ENCODE data around the gene BMPR1B. TPM values are rescaled to one million over a fixed set of nuclear protein-coding genes. Genes with fewer than 3 reads are reported as not detected.

The BMPR1B gene
- total and polyA plus RNA-seq, 2 of the 8 experiments (the other 6 are each of a cell fraction or from before 2014, with no cell fraction given): 0.14 to 1.1 TPM

- TF ChIP-seq CTCF (IDR thresholded peaks at IDR 0.05; ENCODE audit: control extremely low read depth in 1 of 3, insufficient read depth in 1 of 3, low read depth in 1 of 3, low read length in 3 of 3): no peak
- no peak for TF ChIP-seq EGR1 (IDR thresholded peaks at IDR 0.05; ENCODE audit: borderline replicate concordance, low read depth, low read length)
- no peak for TF ChIP-seq NANOG (IDR thresholded peaks at IDR 0.05; ENCODE audit: insufficient read depth, low read depth, low read length, poor library complexity, severe bottlenecking)
- no peak for TF ChIP-seq YY1 (IDR thresholded peaks at IDR 0.05; ENCODE audit: low read depth, low read length)
- no peak for TF ChIP-seq USF2 (IDR thresholded peaks at IDR 0.05; ENCODE audit: low read length)
These were observed 428.9 kb downstream of the BMPR1B start (continued) for GRCh38 chr4:95186666-95187065.

All from H1 (cell line).